Trophoblast cell (in vitro differentiated cells and primary cell): ENCODE data around the gene BLNK.

Source experiments
- DNase-seq, 2 donors: peaks; one replicate each; pipeline ENCODE4 v3.0.0-alpha.2; 2016
- H2AFZ ChIP-seq: 2 replicates; pipeline ENCODE4 v1.6.1; 2013; ENCODE audit warnings: low read length, moderate library complexity, mild to moderate bottlenecking; ENCODE audit not compliant: insufficient read depth, poor library complexity
- H2AK5ac ChIP-seq: 2 replicates; pipeline ENCODE4 v1.6.1; 2013; ENCODE audit warnings: mild to moderate bottlenecking, low read length
- H2BK120ac ChIP-seq: 2 replicates; pipeline ENCODE4 v1.6.1; 2013; ENCODE audit warnings: low read length, mild to moderate bottlenecking, moderate library complexity; ENCODE audit not compliant: insufficient read depth, poor library complexity
- H2BK12ac ChIP-seq: 2 replicates; pipeline ENCODE4 v1.6.1; 2013; ENCODE audit warnings: mild to moderate bottlenecking, low read length, moderate library complexity
- H2BK5ac ChIP-seq: 2 replicates; pipeline ENCODE4 v1.6.1; 2013; ENCODE audit warnings: low read length, low read depth, moderate library complexity, mild to moderate bottlenecking; ENCODE audit not compliant: poor library complexity
- H3K14ac ChIP-seq: 2 replicates; pipeline ENCODE4 v1.6.1; 2013; ENCODE audit warnings: mild to moderate bottlenecking, low read length
- H3K18ac ChIP-seq: 2 replicates; pipeline ENCODE4 v1.6.1; 2013; ENCODE audit warnings: mild to moderate bottlenecking, low read length
- H3K23ac ChIP-seq: 2 replicates; pipeline ENCODE4 v1.6.1; 2013; ENCODE audit warnings: low read length
- H3K27ac ChIP-seq: 2 replicates; pipeline ENCODE4 v1.5.1; 2013; ENCODE audit warnings: low read depth, mild to moderate bottlenecking, inconsistent platforms, low read length, moderate library complexity
- H3K27me3 ChIP-seq: 2 replicates; pipeline ENCODE4 v1.6.1; 2013; ENCODE audit warnings: inconsistent platforms, mild to moderate bottlenecking, low read length, moderate library complexity; ENCODE audit not compliant: insufficient read depth
- H3K36me3 ChIP-seq, 2 experiments: 1 replicate in 1 of 2; 2 replicates in 1 of 2; pipeline ENCODE4 v1.6.1; 2013; ENCODE audit warnings: low read length in 2 of 2, mild to moderate bottlenecking in 2 of 2, moderate library complexity in 1 of 2; ENCODE audit not compliant: insufficient read depth in 2 of 2, control insufficient read depth in 1 of 2
- H3K4ac ChIP-seq: 2 replicates; pipeline ENCODE4 v1.6.1; 2013; ENCODE audit warnings: low read depth, mild to moderate bottlenecking, low read length, moderate library complexity
- H3K4me1 ChIP-seq, 2 experiments: 1 replicate in 1 of 2; 2 replicates in 1 of 2; pipeline ENCODE4 v1.6.1; 2013; ENCODE audit warnings: low read length in 2 of 2, mild to moderate bottlenecking in 2 of 2, moderate library complexity in 1 of 2; ENCODE audit not compliant: insufficient read depth in 2 of 2, control insufficient read depth in 1 of 2
- H3K4me2 ChIP-seq: 2 replicates; pipeline ENCODE4 v1.6.1; 2013; ENCODE audit warnings: inconsistent platforms, mild to moderate bottlenecking, low read length, moderate library complexity
- H3K4me3 ChIP-seq: 2 replicates; pipeline ENCODE4 v1.5.1; 2013; ENCODE audit warnings: mild to moderate bottlenecking, low read depth, low read length, inconsistent platforms
- H3K79me1 ChIP-seq: one replicate; pipeline ENCODE4 v1.6.1; 2013; ENCODE audit warnings: low read length
- H3K79me2 ChIP-seq: 2 replicates; pipeline ENCODE4 v1.6.1; 2013; ENCODE audit warnings: low read length, mild to moderate bottlenecking; ENCODE audit not compliant: control insufficient read depth, insufficient read depth, poor library complexity
- H3K9ac ChIP-seq: 2 replicates; pipeline ENCODE4 v1.6.1; 2013; ENCODE audit warnings: mild to moderate bottlenecking, low read length
- H3K9me3 ChIP-seq: 2 replicates; pipeline ENCODE4 v1.6.1; 2013; ENCODE audit warnings: low read depth, mild to moderate bottlenecking, control low read depth, inconsistent platforms, low read length; ENCODE audit not compliant: insufficient read depth
- H4K12ac ChIP-seq: 2 replicates; pipeline ENCODE4 v1.6.1; 2013; ENCODE audit warnings: low read depth, mild to moderate bottlenecking, low read length, moderate library complexity
- H4K8ac ChIP-seq: 2 replicates; pipeline ENCODE4 v1.6.1; 2013; ENCODE audit warnings: low read depth, mild to moderate bottlenecking, low read length, moderate library complexity
- H4K91ac ChIP-seq: one replicate; pipeline ENCODE4 v1.6.1; 2013; ENCODE audit warnings: low read depth, mild to moderate bottlenecking, low read length, moderate library complexity
- whole genome bisulfite sequencing: extraction: QIAGEN DNeasy Blood & Tissue Kit; methylation state at CpG from one replicate; pipeline ENCODE4 v1.1.7; 2013; ENCODE audit warnings: missing lambda C conversion rate; ENCODE audit not compliant: insufficient read length, insufficient coverage; ENCODE audit errors: extremely low coverage; 5-methylcytosine and 5-hydroxymethylcytosine counted together

Gene BLNK

DNA sequence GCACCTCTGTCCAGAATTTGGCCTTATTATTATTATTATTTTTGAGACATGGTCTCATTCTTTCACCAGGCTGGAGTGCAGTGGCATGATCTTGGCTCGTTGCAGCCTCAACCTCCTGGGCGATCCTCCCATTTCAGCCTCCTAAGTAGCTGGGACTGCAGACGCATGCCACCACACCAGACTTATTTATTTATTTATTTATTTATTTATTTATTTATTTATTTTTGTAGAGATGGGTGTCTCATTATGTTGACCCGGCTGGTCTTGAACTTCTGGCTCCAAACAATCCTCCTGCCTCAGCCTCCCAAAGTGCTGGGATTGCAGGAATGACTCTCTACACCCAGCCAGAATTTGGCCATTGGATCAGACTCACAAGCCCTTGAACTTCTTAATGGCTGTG lies 6.4 kb downstream of the BLNK start:
- Histone ChIP-seq H3K14ac (no peak overlapping the region), H2BK5ac (no peak overlapping the region), H3K9ac (no peak overlapping the region), H3K18ac (no peak overlapping the region), H3K4me2 (no peak overlapping the region), H2AK5ac (no peak overlapping the region), H2BK120ac (no peak overlapping the region), H2AFZ (no peak overlapping the region), H3K36me3 (no peaks in the 10 kb centered on the region), H4K91ac (no peak overlapping the region), H3K9me3 (no peaks in the 10 kb centered on the region), H4K8ac (no peak overlapping the region), H3K27me3 (no peaks in the 10 kb centered on the region), H3K4me1 (peaks cover 0 to 3% of the 10 kb centered on the region in 2 experiments), H4K12ac (no peak overlapping the region), H3K4me3 (no peak overlapping the region), H3K23ac (no peak overlapping the region), H3K79me2 (no peaks in the 10 kb centered on the region), H3K27ac (no peak overlapping the region), H3K79me1 (no peaks in the 10 kb centered on the region), H3K4ac (no peak overlapping the region), H2BK12ac (no peak overlapping the region)
- WGBS, result no CpG with 5 or more reads among the region's 4 CpGs
- no peak for DNase-seq

DNA sequence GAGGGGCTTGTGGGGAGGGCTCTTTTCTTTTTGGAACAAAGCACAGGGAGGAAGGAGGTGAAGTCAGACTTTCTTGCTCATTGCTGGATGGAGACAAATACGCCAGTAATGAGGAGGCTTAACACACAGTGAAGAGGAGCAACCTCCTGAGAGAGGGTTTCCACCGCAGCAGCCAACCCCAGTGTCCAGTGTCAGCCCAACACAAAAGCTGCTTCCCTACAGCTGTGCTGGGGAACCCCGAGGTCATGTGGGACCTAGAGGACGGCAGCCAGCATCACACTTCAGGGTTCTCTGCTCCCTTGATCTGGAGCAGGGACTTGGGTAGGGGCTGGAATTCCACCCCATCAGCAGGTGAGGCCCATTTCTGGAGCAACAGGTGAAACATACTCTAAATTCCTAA lies 7.7 kb downstream of the BLNK start:
- H4K91ac ChIP-seq, result no peak overlapping the region
- H3K4me3 ChIP-seq, result no peak overlapping the region
- peaks cover 0 to 3% of the 10 kb centered on the region in 2 experiments for H3K4me1 ChIP-seq
- no peaks in the 10 kb centered on the region for H3K79me2 ChIP-seq
- H3K9me3 ChIP-seq, result no peaks in the 10 kb centered on the region
- no peak overlapping the region for H3K4ac ChIP-seq
- H2BK120ac ChIP-seq, result no peak overlapping the region
- no peak overlapping the region for H2AK5ac ChIP-seq
- H2BK12ac ChIP-seq, result no peak overlapping the region
- DNase-seq, result peak in 1 of 2 donors; percentile 20
- peak overlapping the region; percentile 12 for H4K12ac ChIP-seq
- no peak overlapping the region for H3K14ac ChIP-seq
- H2BK5ac ChIP-seq, result no peak overlapping the region
- H2AFZ ChIP-seq, result no peak overlapping the region
- H3K27me3 ChIP-seq, result no peaks in the 10 kb centered on the region
- no peak overlapping the region for H3K18ac ChIP-seq
- WGBS, result no CpG with 5 or more reads among the region's 4 CpGs
- H4K8ac ChIP-seq, result no peak overlapping the region
- no peak overlapping the region for H3K27ac ChIP-seq
- H3K79me1 ChIP-seq, result no peaks in the 10 kb centered on the region
- H3K4me2 ChIP-seq, result no peak overlapping the region
- H3K23ac ChIP-seq, result no peak overlapping the region
- no peak overlapping the region for H3K9ac ChIP-seq
- no peaks in the 10 kb centered on the region for H3K36me3 ChIP-seq

DNA sequence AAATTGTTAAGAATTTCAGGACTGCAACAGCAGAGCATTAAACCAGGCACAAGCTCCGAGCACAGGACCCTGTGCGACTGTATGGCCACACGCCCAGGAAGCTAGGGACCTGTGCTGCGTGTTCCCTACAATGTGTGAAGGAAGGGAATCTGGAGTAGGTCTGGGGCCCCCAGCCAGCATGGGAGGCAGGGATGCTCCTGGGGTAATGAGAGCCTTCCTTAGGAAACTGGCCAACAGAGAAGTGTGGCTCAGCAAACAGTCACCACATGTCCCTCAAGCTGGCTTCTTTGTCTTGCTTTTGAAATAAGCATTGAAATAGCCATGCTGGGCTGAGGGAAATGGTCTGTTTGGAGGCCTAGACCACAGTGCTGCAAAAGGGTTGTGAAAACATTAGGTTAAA lies 8.2 kb downstream of the BLNK start:
- Histone ChIP-seq H2AK5ac (no peak overlapping the region), H4K91ac (no peak overlapping the region), H3K14ac (no peak overlapping the region), H3K18ac (no peak overlapping the region), H3K79me1 (no peaks in the 10 kb centered on the region), H3K27me3 (no peaks in the 10 kb centered on the region), H3K4me2 (no peak overlapping the region), H4K12ac (no peak overlapping the region), H3K23ac (no peak overlapping the region), H2BK12ac (no peak overlapping the region), H3K9me3 (no peaks in the 10 kb centered on the region), H4K8ac (no peak overlapping the region), H3K4me3 (no peak overlapping the region), H3K27ac (no peak overlapping the region), H3K79me2 (no peaks in the 10 kb centered on the region), H3K9ac (no peak overlapping the region), H3K36me3 (no peaks in the 10 kb centered on the region), H2BK5ac (no peak overlapping the region), H3K4me1 (peaks cover 0 to 3% of the 10 kb centered on the region in 2 experiments), H3K4ac (no peak overlapping the region), H2BK120ac (no peak overlapping the region), H2AFZ (no peak overlapping the region)
- no CpG with 5 or more reads among the region's 4 CpGs for WGBS
- DNase-seq, result no peak

DNA sequence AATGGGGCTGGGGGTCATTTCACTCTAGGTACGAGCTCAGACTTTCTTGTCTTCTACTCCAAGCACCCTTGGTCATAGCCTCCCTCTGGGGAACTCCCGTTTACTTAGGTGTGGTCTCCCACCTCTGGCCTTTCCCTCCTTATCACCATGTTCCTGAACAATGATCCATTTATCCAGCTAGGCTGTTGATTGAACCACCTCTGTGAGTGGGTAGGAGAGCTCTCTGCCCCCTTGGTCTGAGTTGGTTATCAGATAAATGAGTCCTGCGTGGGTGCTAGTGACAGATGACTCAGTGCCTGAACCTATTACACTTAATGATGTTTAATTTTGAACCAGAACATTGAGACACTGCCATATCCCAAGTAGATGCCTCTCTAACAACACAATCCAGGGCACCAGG lies 9.4 kb downstream of the BLNK start:
- Histone ChIP-seq H3K27ac (no peak overlapping the region), H2AK5ac (no peak overlapping the region), H3K4me2 (no peak overlapping the region), H3K36me3 (no peaks in the 10 kb centered on the region), H3K14ac (no peak overlapping the region), H3K23ac (no peak overlapping the region), H3K79me1 (no peaks in the 10 kb centered on the region), H2BK5ac (no peak overlapping the region), H3K79me2 (no peaks in the 10 kb centered on the region), H4K8ac (no peak overlapping the region), H3K9me3 (no peaks in the 10 kb centered on the region), H2BK12ac (no peak overlapping the region), H2BK120ac (no peak overlapping the region), H3K4me1 (peaks cover 0 to 3% of the 10 kb centered on the region in 2 experiments), H3K4me3 (no peak overlapping the region), H4K91ac (no peak overlapping the region), H3K18ac (no peak overlapping the region), H4K12ac (no peak overlapping the region), H3K9ac (no peak overlapping the region), H3K4ac (no peak overlapping the region), H2AFZ (no peak overlapping the region), H3K27me3 (no peaks in the 10 kb centered on the region)
- no CpG with 5 or more reads among the region's 3 CpGs for WGBS
- DNase-seq, result no peak
